Mucosa of descending colon (tissue), 3 donors: Measurements from ENCODE around the gene TBC1D1. TPM values are rescaled to one million over a fixed set of nuclear protein-coding genes. Genes with fewer than 3 reads are reported as not detected.
A peak's percentile ranks its signal among the peaks of the same experiment; 100 is the strongest.

Source experiments
- ATAC-seq: fragments of 200-7000 bp; cut with Tn5 transposase; one replicate; pipeline ENCODE4 v1.9.1; 2020; ENCODE audit warnings: mild to moderate bottlenecking, moderate library complexity
- DNase-seq, 3 donors: peaks; one replicate each; pipeline ENCODE4 v3.0.0-alpha.2; 2020
- H3K36me3 ChIP-seq: fragments of 200-600 bp; one replicate; pipeline ENCODE4 v1.8.0; 2021; ENCODE audit warnings: low read depth, mild to moderate bottlenecking
- H3K4me1 ChIP-seq: fragments of 200-600 bp; one replicate; pipeline ENCODE4 v1.8.0; 2021; ENCODE audit warnings: low read depth, mild to moderate bottlenecking
- H3K4me3 ChIP-seq: fragments of 200-600 bp; one replicate; pipeline ENCODE4 v1.8.0; 2021; ENCODE audit warnings: mild to moderate bottlenecking
- H3K9me3 ChIP-seq: fragments of 200-600 bp; one replicate; pipeline ENCODE4 v1.8.0; 2021; ENCODE audit warnings: mild to moderate bottlenecking
- intact Hi-C, 2 donors: fragments of 100-400 bp; cut with DNase I in 1 of 2; cut with micrococcal nuclease in 1 of 2; formaldehyde crosslinking; loops; one replicate each; pipeline versions ENCODE4 v1.11.0 to v1.11.1; 2022; cut with DNase I, micrococcal nuclease
- total RNA-seq, 3 donors: library from RNA; stranded (reverse); fragmentation: NEBNext Ultra II Directional in 2 of 3; extraction: Animal tissue kit (Norgen Biotek cat#: 25700) in 2 of 3; gene quantifications; one replicate each; pipeline versions ENCODE4 v1.2.1 to v1.2.4, GENCODE V29; 2021 to 2023
- TF ChIP-seq, protein P1 (sequence below): fragments of 200-600 bp; IDR thresholded peaks from one replicate; pipeline ENCODE4 v1.8.0; 2022; ENCODE audit warnings: antibody characterized with exemption, mild to moderate bottlenecking
- donor health status: DM: no; HTN: no; CAD: no; lungs with moderate emphysema.
- donor health status: DM: no; HTN: no; CAD: no.
- donor health status: DM: no; HTN: yes; CAD: no.

TBC1D1 gene
- total RNA-seq, 3 donors from 2014 or later: 50.2 to 249 (median 71.6) TPM

GRCh38 chr4:38182334-38182998 is 291.6 kb downstream of the TBC1D1 start:
- intact Hi-C loops: no loop called here
- TF ChIP-seq, protein P1, sequence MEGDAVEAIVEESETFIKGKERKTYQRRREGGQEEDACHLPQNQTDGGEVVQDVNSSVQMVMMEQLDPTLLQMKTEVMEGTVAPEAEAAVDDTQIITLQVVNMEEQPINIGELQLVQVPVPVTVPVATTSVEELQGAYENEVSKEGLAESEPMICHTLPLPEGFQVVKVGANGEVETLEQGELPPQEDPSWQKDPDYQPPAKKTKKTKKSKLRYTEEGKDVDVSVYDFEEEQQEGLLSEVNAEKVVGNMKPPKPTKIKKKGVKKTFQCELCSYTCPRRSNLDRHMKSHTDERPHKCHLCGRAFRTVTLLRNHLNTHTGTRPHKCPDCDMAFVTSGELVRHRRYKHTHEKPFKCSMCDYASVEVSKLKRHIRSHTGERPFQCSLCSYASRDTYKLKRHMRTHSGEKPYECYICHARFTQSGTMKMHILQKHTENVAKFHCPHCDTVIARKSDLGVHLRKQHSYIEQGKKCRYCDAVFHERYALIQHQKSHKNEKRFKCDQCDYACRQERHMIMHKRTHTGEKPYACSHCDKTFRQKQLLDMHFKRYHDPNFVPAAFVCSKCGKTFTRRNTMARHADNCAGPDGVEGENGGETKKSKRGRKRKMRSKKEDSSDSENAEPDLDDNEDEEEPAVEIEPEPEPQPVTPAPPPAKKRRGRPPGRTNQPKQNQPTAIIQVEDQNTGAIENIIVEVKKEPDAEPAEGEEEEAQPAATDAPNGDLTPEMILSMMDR: no peak
- DNase-seq (no peak), ATAC-seq (no peak)
- H3K4me1 ChIP-seq: peaks cover 8% of the 10 kb centered on the region
- no peak overlapping the region for H3K4me3 ChIP-seq
- H3K9me3 ChIP-seq: no peaks in the 10 kb centered on the region
- H3K36me3 ChIP-seq: no peaks in the 10 kb centered on the region

DNA sequence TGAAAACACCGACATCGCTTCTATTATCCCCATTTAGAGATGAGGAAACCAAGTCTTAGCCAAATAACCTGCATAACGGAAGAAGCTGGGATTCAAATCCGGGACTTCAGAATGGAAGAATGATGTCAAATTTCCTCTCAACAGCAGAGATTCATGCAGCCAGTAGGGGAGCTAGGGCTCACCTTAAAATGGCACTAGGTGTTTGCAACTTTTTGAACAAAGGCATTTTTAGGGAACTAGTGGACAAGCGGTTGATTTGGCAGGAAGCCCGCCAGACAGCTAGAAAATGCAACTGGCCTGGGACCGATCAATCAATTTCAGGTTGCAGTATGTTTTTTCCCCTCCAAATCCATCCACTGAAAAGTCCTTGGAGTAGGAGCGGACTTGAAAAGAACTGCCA is 293.5 kb downstream of the TBC1D1 start:
- TF ChIP-seq, protein P1: no peak
- Histone ChIP-seq H3K9me3 (no peaks in the 10 kb centered on the region), H3K4me1 (peaks cover 17% of the 10 kb centered on the region), H3K4me3 (no peak overlapping the region), H3K36me3 (no peaks in the 10 kb centered on the region)
- DNase-seq: no peak
- intact Hi-C loops: no loop called here
- no peak for ATAC-seq

DNA sequence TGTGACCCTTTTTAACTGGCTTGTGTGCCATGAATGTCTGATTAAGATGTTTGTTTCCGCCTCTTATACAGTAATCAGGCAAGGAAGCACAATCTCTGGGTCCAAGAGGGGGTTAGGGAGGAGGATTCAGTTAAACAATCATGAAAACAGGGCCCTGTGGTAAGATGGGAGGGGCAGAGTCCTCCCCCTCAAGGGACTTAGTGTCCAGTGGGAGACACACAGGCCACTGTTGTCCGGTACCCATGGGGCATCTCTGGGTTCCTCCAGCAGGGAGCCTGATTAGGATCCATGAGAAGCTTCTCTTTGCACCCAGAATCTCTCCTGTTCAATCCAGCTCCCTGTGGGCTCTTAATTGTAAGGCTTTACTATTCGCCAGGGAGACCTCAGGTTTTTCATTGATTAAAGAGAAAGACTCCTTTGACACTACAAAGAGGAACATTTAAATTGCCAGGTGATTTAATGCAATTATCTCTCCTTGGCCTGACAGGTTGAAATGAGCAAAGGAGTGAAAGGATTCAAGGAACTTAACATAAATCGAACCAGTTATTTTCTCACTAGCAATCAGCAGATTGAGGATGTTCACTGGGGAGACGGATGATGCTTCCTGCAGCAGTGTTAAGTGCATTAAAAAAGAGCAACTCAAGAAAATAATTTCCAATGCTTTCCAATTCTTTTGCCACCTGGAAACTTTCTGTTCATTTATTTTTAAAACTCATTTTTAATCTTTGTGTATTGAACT is 294.7 kb downstream of the TBC1D1 start:
- DNase-seq (no peak), ATAC-seq (no peak)
- intact Hi-C loops: no loop called here
- no peaks in the 10 kb centered on the region for H3K9me3 ChIP-seq
- no peak overlapping the region for H3K4me3 ChIP-seq
- TF ChIP-seq, protein P1: no peak
- peaks cover 14% of the 10 kb centered on the region for H3K4me1 ChIP-seq
- no peaks in the 10 kb centered on the region for H3K36me3 ChIP-seq

DNA sequence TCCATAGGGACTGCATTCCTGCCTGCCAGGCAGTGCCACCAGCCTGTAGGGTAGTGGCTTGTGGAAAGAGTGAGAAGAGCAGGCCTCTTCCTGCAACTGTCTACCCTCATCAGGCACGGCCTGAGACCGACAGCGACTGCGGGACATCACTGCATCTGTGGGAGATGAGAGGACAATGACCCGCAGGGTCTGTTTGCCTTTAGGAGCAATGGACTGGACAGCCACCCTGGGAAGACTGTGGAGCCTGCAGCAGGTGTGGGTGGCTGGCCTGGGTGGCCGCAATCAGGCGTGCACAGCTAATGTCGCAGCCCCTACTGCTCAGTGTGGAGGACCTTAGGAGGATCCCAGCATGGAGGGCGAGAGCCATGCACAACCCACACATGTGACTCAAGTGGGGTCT is 297.3 kb downstream of the TBC1D1 start:
- DNase-seq (no peak), ATAC-seq (no peak)
- H3K9me3 ChIP-seq: no peaks in the 10 kb centered on the region
- H3K4me3 ChIP-seq: no peak overlapping the region
- intact Hi-C loops: no loop called here
- peaks cover 14% of the 10 kb centered on the region for H3K4me1 ChIP-seq
- H3K36me3 ChIP-seq: no peaks in the 10 kb centered on the region
- TF ChIP-seq, protein P1: no peak

DNA sequence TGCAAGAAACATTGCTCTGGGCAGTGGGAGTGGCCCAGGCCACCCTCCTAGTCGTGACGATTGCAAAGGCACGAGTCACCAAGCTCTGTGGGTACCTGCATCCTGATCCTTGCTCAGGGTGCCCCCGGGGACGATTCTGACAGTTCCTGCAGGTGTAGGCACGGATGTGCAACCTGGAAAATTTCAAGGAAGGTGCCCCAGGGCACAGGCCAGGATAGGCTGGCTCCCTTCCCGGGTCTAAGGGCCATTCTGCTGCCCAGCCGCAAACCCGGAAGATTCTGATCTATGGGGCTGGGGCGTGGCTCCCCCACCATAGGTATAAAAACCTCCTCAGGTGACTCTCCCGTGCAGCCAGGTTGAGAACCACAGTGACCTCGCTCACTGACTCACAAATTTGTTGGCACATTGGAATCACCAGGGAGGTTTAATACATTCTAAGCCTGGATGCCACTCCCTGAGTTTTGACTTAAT is 297.8 kb downstream of the TBC1D1 start:
- intact Hi-C loops: no loop called here
- TF ChIP-seq, protein P1: no peak
- peak; percentile 84 to 89 (median 89) for DNase-seq

More for the DNA sequence above, 297.8 kb downstream of the TBC1D1 start:
- H3K36me3 ChIP-seq: no peaks in the 10 kb centered on the region
- H3K4me3 ChIP-seq: no peak overlapping the region
- peak; percentile 95 for ATAC-seq
- no peaks in the 10 kb centered on the region for H3K9me3 ChIP-seq
- peaks cover 14% of the 10 kb centered on the region for H3K4me1 ChIP-seq

Other genes with a start within 250 kb of the TBC1D1 start
- 10 to 100 TPM; 50.5 to 75.2 (median 68.8) TPM for gene RELL1, start 204.7 kb upstream of the TBC1D1 start, total RNA-seq
- gene PGM2, start 64.4 kb upstream of the TBC1D1 start, total RNA-seq: 10 to 100 TPM; 22.1 to 36.8 (median 27.4) TPM
- gene PTTG2, start 69.3 kb downstream of the TBC1D1 start, total RNA-seq: 1 to 10 TPM in 1 of 3 donors, under 1 TPM in 1, not detected in 1; 0.77 to 2.5 TPM